Measurements from ENCODE around the gene USP32.
"Not testable (repeated sequence)": the region's sequence is repeated elsewhere in the genome, so short reads cannot be mapped to it uniquely, and the experiment has no call there.

USP32 gene, protein sequence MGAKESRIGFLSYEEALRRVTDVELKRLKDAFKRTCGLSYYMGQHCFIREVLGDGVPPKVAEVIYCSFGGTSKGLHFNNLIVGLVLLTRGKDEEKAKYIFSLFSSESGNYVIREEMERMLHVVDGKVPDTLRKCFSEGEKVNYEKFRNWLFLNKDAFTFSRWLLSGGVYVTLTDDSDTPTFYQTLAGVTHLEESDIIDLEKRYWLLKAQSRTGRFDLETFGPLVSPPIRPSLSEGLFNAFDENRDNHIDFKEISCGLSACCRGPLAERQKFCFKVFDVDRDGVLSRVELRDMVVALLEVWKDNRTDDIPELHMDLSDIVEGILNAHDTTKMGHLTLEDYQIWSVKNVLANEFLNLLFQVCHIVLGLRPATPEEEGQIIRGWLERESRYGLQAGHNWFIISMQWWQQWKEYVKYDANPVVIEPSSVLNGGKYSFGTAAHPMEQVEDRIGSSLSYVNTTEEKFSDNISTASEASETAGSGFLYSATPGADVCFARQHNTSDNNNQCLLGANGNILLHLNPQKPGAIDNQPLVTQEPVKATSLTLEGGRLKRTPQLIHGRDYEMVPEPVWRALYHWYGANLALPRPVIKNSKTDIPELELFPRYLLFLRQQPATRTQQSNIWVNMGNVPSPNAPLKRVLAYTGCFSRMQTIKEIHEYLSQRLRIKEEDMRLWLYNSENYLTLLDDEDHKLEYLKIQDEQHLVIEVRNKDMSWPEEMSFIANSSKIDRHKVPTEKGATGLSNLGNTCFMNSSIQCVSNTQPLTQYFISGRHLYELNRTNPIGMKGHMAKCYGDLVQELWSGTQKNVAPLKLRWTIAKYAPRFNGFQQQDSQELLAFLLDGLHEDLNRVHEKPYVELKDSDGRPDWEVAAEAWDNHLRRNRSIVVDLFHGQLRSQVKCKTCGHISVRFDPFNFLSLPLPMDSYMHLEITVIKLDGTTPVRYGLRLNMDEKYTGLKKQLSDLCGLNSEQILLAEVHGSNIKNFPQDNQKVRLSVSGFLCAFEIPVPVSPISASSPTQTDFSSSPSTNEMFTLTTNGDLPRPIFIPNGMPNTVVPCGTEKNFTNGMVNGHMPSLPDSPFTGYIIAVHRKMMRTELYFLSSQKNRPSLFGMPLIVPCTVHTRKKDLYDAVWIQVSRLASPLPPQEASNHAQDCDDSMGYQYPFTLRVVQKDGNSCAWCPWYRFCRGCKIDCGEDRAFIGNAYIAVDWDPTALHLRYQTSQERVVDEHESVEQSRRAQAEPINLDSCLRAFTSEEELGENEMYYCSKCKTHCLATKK (N-terminal part only)

DNA sequence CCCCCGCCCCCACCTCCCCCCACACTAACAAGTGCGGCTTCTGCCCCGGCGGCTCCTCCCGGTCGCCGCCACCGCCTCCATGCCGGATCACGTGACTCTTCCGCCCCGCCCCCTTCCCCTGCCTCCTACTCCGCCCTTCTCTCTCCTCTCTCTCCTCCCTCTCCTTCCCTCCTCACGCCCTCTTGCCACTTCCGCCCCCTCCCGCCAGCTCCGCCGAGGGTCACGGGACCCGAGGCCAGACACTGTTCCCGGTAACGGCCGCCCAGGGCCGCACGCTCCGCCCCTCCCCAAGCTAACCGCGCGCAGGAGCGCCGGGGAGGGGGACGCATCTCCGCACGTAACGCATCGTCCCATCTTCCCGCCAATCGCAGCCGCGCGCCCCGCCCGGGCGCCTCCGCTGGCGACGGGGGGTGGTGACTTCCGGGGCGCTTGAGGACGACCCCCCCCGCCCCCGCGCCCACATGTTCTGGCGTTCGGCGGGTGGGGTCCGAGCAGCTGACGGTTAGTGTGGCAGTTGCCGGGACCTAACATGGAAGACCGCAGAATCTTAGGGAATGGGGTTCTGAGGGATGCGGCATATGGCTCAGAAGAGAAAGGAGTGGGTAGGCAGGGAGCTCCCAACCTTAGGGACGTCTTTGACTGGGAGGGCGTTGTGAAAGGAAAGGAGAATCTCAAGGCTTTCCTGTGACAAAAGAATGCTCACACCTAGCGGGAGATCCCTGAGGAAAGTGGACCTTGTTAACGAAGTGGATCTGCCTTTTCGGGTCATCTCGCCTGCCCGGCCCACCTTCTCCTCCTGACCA is at the start of gene USP32:
Gene USP32 (minus strand): TSS at position 92 of the 803 bp plus-strand sequence. CDS start 194 bp downstream, outside the sequence.
- peak; percentile 98 for DNase-seq (ENCODE audit: low spot score)

DNA sequence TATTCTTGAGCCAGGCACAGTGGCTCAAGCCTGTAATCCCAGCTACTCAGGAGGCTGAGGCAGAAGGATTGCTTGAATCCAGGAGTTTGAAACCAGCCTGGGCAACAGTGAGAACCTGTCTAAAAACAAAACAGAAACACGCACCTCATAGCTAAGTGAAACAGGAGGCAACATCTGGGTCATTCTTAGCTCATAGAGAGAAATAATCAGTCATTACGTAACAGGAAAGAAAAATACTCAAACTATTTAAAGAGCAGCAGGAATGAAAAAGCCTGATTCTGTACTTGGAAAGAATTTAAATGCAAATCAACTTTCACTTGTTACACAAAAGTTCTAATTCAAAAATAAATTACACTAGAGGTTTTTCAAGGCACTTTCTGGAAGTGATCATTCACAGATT is 47.6 kb upstream of the USP32 start:
- no peak for DNase-seq (ENCODE audit: low spot score)

DNA sequence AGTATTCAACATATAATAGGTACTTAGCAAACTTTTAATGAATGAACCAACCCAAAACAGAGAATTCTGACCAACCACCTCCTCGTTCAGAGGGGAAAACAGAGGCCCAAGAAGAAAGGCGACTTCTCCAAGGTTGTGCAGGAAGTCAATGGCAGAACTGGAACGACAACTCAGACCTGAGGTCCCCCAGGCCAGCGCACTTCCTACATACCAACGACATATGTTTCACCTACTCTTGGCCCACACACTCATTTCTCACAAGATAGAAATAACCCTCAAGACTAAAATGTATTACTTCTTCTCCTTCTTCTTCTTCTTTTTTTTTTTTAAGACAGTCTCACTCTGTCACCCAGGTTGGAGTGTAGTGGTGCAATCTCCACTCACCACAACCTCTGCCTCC is 44.7 kb upstream of the USP32 start:
- no peak for DNase-seq (ENCODE audit: low spot score)

DNA sequence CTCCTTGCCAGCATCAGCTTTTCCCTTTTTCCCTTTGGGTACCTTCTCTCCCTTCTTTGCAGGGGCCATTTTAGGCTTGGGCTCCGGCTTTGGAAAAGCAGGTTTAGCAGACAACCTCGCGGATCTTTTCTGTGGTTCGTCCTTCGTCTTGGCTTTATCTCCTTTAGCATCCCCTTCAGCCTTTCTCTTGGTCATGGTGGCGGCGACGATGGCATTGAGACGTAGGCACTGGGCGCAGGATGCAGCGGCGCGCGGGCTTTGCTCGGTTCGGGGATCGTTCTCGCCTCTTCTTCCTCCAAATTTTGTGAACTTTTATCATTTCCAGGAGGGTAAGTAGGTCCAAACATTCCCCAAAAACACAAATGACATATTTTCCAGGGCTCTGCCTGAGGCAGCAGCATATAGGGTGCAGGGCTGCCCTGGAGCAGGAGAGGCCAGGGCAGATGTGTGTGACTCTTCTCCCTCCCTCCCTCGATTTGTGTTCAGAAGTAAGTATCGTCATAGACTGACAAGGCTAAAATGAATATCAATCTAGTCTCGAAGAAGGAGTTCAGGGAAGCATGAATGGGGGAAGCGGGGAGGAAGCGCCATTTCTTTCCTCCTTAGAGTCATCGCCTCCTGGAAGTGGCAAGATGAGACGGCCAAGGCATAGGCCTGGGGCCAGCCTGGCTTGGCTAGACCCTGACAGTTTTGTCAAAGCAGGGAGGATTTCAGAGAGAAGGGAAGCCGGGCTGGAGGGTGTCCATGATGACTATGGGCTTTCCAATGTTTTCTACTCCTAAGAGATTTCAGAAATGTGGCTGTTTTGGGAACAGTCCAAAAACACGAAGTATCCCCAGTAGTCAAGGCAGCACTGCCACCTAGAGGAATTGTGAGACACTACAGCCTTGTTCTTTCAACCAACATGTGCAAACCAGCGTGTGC is 43.6 kb upstream of the USP32 start:
- DNase-seq (ENCODE audit: low spot score), result peak; percentile 90

DNA sequence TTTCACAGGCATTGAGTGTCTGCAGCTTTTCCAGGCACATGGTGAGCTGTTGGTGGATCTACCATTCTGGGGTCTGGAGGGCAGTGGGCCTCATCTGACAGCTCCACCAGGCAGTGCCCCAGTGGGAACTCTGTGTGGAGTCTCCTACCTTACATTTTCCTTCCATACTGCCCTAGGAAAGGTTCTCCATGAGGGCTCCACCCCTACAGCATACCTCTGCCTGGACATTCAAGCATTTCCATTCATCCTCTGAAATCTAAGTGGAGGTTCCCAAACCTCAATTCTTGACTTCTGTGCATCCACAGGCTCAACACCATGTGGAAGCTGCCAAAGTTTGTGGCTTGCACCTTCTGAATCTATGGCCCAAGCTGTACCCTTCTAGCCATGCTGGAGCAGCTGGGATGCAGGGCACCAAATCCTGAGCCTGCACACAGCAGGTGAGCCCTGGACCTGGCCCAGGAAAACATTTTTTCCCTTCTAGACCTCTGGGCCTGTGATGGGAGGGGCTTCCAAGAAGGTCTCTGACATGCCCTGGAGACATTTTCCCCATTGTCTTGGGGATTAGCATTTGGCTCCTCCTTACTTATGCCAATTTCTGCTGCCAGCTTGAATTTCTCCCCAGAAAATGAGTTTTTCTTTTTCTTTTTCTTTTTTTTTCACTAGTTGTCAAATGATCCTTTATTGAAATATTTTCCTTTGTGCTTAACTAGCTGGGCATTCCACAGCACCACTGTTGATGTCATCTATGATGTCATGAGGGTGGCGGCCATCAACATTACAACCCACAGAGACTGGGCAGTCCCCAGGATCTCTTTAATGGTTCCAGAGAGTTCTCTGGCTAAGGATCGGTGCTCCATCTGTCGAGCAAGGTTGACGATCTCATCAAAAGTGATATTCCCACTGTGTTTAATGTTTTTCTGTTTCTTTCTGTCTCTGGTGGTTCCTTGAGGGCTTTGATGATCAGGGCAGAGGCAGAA is 41.4 kb upstream of the USP32 start:
- DNase-seq (ENCODE audit: low spot score), result not testable (repeated sequence)

DNA sequence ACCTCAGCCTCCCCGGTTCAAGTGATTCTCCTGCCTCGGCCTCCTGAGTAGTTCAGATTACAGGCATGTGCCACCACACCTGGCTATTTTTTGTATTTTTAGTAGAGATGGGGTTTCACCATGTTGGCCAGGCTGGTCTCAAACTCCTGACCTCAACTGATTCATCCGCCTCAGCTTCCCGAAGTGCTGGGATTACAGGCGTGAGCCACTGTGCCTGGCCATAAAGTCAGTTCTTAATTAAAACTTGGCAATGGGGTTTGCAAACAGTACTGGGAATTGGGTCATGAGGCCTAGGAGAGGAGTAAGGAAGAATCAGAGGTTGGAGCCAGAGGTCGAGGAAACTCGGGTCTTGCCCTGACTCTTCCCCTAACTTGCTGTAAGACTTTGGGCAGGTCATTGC is 38.6 kb upstream of the USP32 start:
- not testable (repeated sequence) for DNase-seq (ENCODE audit: low spot score)

DNA sequence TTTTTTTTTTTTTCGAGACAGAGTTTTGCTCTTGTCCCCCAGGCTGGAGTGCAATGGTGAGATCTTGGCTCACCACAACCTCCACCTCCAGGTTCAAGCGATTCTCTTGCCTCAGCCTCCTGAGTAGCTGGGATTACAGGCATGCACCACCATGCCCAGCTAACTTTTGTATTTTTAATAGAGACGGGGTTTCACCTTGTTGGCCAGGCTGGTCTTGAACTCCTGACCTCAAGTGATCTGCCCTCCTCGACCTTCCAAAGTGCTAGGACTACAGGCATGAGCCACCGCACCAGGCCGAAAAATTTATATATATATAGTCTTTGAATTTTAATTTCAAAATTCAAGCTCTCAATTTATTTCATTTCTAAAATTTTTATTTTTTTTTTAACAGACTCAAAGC is 36.6 kb upstream of the USP32 start:
- DNase-seq (ENCODE audit: low spot score), result not testable (repeated sequence)

DNA sequence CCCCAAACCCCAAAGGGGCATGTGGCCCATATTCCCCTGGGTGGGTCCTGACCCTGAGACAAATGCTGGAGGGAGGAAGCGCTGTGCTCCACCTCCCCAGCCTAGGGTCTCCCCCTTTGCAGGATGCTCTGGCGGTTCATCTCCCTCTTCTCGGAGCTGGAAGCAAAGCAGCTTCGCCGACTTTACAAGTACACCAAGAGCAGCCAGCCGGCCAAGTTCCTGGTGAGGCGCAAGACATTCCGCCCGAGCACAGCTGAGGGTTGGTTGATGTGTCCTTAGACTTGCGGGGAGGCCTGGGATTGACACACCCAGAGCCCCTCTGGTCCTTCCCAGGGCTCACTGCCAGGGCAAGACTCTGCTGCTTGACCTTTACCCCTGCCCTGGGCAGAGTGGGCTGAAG is 34.7 kb upstream of the USP32 start:
- no peak for DNase-seq (ENCODE audit: low spot score)

DNA sequence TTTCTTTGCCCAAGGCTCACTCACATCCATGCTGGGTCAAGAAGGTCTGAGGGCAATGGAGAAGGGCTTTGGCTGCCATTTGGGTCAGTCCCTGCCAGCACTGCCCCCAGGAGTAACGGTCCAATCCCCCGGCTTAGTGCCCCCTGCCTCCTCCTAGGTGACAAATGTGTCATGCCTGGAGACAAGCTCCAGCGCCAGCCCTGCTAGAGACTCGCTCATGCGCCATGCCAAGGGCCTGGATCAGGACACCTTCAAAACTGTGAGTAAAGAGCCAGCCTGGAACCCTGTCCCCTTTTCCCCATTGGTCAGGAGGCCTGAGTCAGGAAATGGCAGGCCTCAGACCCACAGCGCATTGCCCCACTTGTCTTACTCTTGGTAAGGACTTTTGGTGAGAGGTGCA is 33.7 kb upstream of the USP32 start:
- DNase-seq (ENCODE audit: low spot score), result no peak

DNA sequence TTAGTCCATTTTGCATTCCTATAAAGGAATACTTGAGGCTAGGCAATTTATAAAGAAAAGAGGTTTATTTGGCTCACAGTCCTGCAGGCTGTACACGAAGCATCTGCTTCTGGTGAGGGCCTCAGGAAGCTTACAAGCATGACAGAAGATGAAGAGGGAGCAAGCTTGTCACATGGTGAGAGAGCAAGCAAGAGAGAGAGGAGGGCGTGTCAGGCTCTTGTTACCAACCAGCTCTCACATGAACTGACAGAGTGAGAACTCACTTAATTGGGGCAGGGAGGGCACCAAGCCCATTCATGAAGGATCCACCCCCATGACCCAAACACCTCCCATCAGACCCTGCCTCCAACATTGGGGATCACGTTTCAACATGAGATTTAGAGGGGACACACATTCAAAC is 31.9 kb upstream of the USP32 start:
- DNase-seq (ENCODE audit: low spot score), result no peak

DNA sequence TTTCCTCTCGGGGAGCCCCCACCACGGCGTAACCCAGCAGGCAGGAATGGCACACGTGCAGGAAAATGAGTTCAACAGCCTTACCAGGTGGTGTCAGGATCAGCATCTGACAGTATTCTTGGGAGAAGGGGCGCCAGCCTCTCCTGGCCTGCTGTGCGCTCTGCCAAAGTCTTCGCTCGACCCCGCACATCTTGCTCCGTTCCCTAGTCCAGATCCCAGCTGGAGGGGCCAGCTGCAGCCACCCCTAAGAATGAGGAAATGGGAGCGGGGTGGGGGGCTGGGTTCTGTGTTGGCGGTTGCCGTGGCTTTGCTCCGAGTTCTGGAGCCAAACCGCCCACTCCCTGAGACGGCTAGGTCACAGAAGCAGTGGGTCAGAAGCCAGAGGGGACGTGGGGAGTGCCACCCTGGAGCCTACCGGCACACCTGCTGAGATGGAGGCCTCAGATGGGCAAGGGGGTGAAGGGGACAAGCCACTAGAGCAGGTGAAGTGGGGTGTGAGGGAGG is 30.3 kb upstream of the USP32 start, which contains the start of gene CHCT1:
Gene CHCT1 (plus strand): TSS at position 328 of the 504 bp plus-strand sequence. CDS start 104 bp downstream, at position 432.
- DNase-seq (ENCODE audit: low spot score), result no peak

DNA sequence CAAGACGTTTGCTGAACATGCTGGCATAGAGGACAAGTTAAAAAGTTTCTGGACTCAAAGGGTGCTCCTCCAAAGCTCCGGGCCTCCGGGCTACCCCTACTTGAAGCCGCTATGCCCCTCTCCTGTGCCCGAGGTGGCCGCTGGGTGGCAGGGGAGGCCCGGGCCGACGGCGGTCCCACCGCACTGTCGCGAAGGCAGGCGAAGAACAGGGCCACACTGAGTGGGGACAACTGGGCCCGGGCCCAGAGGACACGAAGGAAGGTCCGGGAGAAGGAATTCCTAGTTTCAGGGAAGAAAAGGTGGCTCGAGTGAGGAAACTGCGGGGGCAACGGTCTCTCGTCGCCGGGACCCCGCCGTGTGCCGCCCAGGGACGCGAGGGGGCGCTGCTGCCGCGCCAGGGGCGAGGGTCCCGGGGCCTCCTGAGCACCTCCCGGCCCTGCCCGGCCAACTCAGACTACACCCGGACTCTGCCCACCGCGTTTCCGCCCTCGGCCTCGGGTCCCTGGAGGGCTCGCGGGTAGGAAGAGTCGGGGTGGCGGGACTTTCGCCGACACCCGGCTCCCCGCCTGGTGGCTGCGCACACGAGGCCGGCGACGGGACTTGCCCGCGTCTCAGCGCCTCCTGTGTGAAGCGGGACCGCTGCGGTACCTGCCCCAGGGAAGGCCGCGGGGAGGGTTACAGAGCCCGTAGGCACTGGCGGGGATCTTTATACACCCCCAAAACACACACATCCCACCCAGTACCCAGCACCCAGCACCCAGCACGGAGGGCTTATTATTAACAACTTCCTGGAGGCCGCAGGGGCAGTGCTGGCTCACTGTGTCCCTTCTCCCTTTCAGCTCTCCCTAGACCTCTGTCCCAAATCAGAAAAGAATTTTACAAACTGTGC is 29.6 kb upstream of the USP32 start:
- DNase-seq (ENCODE audit: low spot score), result peak; percentile 67

DNA sequence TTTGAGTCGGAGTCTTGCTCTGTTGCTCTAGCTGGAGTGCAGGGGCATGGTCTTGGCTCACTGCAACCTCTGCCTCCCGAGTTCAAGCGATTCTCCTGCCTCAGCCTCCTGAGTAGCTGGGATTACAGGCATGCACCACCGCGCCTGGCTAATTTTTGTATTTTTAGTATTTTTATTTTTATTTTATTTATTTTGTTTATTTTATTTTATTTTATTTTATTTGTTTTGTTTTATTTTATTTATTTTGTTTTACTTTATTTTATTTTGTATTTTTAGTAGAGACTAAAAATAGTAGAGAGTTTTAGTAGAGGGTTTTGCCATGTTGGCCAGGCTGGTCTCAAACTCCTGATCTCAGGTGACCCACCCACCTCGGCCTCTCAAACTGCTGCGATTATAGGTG is 27.9 kb upstream of the USP32 start:
- DNase-seq (ENCODE audit: low spot score), result not testable (repeated sequence)

DNA sequence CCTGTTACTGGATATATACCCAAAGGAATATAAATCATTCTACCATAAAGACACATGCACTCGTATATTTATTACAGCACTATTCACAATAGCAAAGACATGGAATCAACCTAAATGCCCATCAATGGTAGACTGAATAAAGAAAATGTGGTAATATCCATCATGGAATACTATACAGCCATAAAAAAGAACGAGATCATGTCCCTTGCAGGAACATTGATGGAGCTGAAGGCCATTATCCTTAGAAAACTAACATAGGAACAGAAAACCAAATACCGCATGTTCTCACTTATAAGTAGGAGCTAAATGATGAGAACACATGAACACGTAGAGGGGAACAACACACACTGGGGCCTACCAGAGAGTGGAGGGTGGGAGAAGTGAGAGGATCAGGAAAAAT is 27.1 kb upstream of the USP32 start:
- not testable (repeated sequence) for DNase-seq (ENCODE audit: low spot score)

DNA sequence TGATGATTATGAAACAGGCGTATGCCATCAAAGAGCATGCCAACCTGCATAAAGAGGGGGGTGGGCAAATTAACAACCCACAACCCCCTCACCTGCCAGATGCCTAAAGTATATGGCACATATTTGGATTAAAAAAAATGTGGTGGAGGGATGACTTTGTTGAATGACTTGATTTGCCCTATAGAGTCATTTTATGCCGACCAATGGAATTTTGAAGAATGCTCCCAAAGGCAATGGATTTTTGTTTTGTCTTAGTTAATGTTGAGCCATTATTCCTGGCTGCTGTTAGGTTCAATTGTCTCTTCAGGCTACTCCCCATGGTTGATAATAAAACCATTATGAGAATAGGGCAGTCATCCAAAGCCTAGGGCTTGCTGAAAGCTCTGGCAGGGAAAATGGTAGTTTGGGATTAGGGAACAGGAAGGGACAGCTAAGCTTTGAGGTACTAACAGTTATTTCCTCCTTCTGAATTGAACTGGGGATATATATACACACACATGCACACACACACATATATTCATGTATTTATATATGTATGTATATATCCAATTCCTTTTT is 24.5 kb upstream of the USP32 start:
- peak; percentile 83 for DNase-seq (ENCODE audit: low spot score)

DNA sequence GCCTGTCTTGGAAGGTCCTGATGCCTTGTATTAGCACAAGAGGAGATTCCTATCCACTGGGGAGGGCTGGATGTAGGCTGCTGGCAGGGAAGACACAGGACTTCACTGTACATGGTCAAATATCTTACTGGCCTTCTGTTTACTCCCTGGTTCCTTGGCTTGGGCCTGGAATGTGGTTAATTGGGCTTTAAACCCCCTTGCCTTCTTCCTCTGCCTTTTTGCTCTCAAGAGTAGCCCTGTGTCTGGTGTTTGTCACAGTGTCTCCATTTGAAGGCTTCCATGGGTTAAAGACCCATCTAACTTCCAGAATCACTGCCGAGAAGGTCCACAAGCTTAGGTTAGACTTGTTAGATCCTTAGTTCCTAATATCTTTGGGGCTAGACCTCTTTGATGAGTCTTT is 23.2 kb upstream of the USP32 start:
- no peak for DNase-seq (ENCODE audit: low spot score)

DNA sequence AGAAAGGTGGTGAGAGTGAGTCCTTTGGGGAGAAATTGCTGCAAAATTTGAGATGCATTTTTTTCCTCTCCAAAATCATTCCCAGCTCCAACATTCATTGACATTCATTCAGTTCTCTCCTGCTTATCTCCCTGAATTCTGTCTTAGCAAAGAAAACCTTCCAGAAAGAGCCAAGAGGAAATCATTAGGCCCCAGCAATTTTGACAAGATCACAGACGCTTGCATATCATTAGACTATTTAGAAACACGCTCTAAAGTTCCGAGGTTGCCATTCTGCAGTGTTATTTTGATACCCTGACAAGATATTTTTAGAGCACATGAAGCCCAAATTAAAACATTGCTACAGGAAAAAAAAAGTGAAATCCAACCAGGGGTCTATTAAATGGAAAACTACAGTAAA is 20.8 kb upstream of the USP32 start:
- DNase-seq (ENCODE audit: low spot score), result no peak
